DND-41 (cell line): ENCODE data around the gene TMEM163.

Experiments used
- EZH2 ChIP-seq: IDR thresholded peaks from 3 replicates; pipeline ENCODE4 v1.6.1; 2012; ENCODE audit warnings: borderline replicate concordance, low read depth, mild to moderate bottlenecking, moderate library complexity, low read length, inconsistent platforms; ENCODE audit not compliant: severe bottlenecking
- TF ChIP-seq, protein P1 (sequence below): IDR thresholded peaks from 2 replicates; pipeline ENCODE4 v1.5.1; 2012; ENCODE audit warnings: borderline replicate concordance, low read length, moderate library complexity, mild to moderate bottlenecking; ENCODE audit not compliant: poor library complexity, severe bottlenecking; ENCODE audit errors: extremely low read depth

DNA sequence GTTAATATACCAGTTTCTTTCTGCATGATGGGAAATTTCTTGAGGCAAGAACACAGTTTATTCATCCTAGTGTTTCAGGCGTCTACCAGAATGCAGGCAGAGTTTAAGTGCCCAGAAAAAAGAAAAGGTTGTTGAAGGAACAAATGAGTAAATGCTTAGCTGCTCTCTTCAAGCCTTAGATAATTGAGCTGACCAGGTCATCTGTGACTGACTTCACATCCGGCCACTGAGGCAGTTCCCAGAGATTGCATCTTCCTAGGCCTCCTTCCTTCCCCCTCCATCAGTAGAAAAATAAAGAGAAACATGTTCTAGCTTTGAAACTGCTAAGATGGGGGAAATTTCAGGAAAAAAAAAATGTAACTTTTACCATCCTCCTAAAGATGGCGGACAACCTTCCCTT, 9.4 kb upstream of the TMEM163 start:
- TF ChIP-seq, protein P1, sequence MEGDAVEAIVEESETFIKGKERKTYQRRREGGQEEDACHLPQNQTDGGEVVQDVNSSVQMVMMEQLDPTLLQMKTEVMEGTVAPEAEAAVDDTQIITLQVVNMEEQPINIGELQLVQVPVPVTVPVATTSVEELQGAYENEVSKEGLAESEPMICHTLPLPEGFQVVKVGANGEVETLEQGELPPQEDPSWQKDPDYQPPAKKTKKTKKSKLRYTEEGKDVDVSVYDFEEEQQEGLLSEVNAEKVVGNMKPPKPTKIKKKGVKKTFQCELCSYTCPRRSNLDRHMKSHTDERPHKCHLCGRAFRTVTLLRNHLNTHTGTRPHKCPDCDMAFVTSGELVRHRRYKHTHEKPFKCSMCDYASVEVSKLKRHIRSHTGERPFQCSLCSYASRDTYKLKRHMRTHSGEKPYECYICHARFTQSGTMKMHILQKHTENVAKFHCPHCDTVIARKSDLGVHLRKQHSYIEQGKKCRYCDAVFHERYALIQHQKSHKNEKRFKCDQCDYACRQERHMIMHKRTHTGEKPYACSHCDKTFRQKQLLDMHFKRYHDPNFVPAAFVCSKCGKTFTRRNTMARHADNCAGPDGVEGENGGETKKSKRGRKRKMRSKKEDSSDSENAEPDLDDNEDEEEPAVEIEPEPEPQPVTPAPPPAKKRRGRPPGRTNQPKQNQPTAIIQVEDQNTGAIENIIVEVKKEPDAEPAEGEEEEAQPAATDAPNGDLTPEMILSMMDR = no peak
- TF ChIP-seq EZH2 = no peak
